ENCODE measurements around the gene PPP1R3E. TPM values are rescaled to one million over a fixed set of nuclear protein-coding genes. Genes with fewer than 3 reads are reported as not detected.

Gene PPP1R3E
- total and polyA plus RNA-seq, 2 of the 13 experiments (the other 11 are each of a cell fraction or from before 2014, with no cell fraction given): 16.5 to 26.5 TPM

DNA sequence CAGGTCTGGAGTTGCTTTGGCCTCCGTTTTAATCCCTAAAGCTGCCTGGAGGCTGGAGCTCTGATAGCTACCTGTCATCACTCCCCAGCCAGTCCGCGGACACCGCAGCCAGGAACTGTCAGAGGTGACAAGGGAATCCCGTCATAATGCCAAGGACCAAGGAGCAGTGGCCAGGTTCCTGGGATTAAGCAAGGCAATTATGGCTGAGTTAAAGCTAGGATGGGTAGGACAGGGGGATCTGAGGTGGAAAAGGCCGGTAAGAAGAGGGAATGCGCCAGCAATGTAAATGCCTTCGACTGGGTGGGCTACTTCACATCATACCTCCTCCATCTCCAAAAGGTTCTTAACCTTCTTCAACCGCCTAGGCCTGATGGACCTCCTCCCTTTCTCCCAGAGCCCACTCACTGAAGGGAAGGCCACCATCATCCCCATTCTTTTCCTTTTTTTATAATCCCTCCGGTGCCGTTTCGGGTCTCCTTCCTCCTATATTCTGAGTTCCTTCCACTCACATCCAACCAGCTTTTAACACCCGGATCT, 1.9 kb downstream of the PPP1R3E start (continued):
- TF ChIP-seq ZNF616 (CRISPR knock-in tag; IDR thresholded peaks at IDR 0.05; ENCODE audit: low read depth) (no peak), MEIS2 (CRISPR knock-in tag; IDR thresholded peaks at IDR 0.05) (no peak), ZNF235 (CRISPR knock-in tag; IDR thresholded peaks at IDR 0.05; ENCODE audit: borderline replicate concordance) (no peak), GPN1 (CRISPR knock-in tag; IDR thresholded peaks at IDR 0.05; ENCODE audit: borderline replicate concordance) (no peak), GATA4 (IDR thresholded peaks at IDR 0.05; ENCODE audit: borderline replicate concordance, low read depth) (no peak), JDP2 (CRISPR knock-in tag; IDR thresholded peaks at IDR 0.05; ENCODE audit: borderline replicate concordance) (no peak), ZMYM4 (CRISPR knock-in tag; IDR thresholded peaks at IDR 0.05) (no peak), TAF1 (CRISPR knock-in tag; IDR thresholded peaks at IDR 0.05) (no peak), RAD51 (IDR thresholded peaks at IDR 0.05; ENCODE audit: borderline replicate concordance) (no peak), ZNF678 (CRISPR knock-in tag; IDR thresholded peaks at IDR 0.05) (no peak), ZFP37 (CRISPR knock-in tag; IDR thresholded peaks at IDR 0.05; ENCODE audit: borderline replicate concordance) (0 out of 2 replicates have a peak, but pooled peaks have one; percentile 15), THAP11 (CRISPR knock-in tag; IDR thresholded peaks at IDR 0.05) (no peak), ZMAT3 (CRISPR knock-in tag; conservative IDR thresholded peaks at IDR 0.05) (no peak), DNMT3B (CRISPR knock-in tag; conservative IDR thresholded peaks at IDR 0.05) (no peak), BHLHE40 (IDR thresholded peaks at IDR 0.05; ENCODE audit: low read length) (no peak), ZNF777 (CRISPR knock-in tag; IDR thresholded peaks at IDR 0.05) (no peak), FIP1L1 (IDR thresholded peaks at IDR 0.05; ENCODE audit: borderline replicate concordance, insufficient read depth, low read depth, low read length) (no peak), ZNF367 (CRISPR knock-in tag; IDR thresholded peaks at IDR 0.05; ENCODE audit: borderline replicate concordance) (no peak), MTF2 (CRISPR knock-in tag; IDR thresholded peaks at IDR 0.05; ENCODE audit: borderline replicate concordance) (no peak), CBX2 (IDR thresholded peaks at IDR 0.05; ENCODE audit: low read depth, low read length) (no peak), CBX2 (CRISPR knock-in tag; IDR thresholded peaks at IDR 0.05; ENCODE audit: low read depth) (peak; percentile 12), NR2F1 (CRISPR knock-in tag; IDR thresholded peaks at IDR 0.05) (no peak)
- TF ChIP-seq, protein P1, sequence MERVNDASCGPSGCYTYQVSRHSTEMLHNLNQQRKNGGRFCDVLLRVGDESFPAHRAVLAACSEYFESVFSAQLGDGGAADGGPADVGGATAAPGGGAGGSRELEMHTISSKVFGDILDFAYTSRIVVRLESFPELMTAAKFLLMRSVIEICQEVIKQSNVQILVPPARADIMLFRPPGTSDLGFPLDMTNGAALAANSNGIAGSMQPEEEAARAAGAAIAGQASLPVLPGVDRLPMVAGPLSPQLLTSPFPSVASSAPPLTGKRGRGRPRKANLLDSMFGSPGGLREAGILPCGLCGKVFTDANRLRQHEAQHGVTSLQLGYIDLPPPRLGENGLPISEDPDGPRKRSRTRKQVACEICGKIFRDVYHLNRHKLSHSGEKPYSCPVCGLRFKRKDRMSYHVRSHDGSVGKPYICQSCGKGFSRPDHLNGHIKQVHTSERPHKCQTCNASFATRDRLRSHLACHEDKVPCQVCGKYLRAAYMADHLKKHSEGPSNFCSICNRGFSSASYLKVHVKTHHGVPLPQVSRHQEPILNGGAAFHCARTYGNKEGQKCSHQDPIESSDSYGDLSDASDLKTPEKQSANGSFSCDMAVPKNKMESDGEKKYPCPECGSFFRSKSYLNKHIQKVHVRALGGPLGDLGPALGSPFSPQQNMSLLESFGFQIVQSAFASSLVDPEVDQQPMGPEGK (CRISPR knock-in tag; IDR thresholded peaks at IDR 0.05): no peak
- TF ChIP-seq, protein P2, sequence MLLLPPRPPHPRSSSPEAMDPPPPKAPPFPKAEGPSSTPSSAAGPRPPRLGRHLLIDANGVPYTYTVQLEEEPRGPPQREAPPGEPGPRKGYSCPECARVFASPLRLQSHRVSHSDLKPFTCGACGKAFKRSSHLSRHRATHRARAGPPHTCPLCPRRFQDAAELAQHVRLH (CRISPR knock-in tag; IDR thresholded peaks at IDR 0.05; ENCODE audit: borderline replicate concordance, low read depth): peak; percentile 7; the same call in 1 of the 2 replicates
- TF ChIP-seq, protein P3, sequence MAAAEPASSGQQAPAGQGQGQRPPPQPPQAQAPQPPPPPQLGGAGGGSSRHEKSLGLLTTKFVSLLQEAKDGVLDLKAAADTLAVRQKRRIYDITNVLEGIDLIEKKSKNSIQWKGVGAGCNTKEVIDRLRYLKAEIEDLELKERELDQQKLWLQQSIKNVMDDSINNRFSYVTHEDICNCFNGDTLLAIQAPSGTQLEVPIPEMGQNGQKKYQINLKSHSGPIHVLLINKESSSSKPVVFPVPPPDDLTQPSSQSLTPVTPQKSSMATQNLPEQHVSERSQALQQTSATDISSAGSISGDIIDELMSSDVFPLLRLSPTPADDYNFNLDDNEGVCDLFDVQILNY (CRISPR knock-in tag; conservative IDR thresholded peaks at IDR 0.05): no peak
- TF ChIP-seq, protein P4, sequence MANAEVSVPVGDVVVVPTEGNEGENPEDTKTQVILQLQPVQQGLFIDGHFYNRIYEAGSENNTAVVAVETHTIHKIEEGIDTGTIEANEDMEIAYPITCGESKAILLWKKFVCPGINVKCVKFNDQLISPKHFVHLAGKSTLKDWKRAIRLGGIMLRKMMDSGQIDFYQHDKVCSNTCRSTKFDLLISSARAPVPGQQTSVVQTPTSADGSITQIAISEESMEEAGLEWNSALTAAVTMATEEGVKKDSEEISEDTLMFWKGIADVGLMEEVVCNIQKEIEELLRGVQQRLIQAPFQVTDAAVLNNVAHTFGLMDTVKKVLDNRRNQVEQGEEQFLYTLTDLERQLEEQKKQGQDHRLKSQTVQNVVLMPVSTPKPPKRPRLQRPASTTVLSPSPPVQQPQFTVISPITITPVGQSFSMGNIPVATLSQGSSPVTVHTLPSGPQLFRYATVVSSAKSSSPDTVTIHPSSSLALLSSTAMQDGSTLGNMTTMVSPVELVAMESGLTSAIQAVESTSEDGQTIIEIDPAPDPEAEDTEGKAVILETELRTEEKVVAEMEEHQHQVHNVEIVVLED (CRISPR knock-in tag; IDR thresholded peaks at IDR 0.05; ENCODE audit: borderline replicate concordance): no peak
- TF ChIP-seq, protein P5, sequence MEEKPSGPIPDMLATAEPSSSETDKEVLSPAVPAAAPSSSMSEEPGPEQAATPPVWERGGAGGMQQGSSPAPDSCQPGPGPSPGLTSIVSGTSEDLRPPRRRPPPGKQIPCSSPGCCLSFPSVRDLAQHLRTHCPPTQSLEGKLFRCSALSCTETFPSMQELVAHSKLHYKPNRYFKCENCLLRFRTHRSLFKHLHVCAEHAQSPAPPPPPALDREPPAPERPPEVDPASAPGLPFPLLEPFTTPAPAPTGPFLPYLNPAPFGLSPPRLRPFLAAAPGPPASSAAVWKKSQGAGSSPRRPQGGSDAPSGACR (CRISPR knock-in tag; IDR thresholded peaks at IDR 0.05): no peak
